Ishikawa (cell line): ENCODE results near the gene CD99L2.

Experiments
- CREB1 ChIP-seq: IDR thresholded peaks from 2 replicates; pipeline ENCODE4 v1.6.1; 2012; ENCODE audit warnings: low read depth
- EGR1 ChIP-seq: IDR thresholded peaks from 2 replicates; pipeline ENCODE4 v1.6.1; 2012
- RAD21 ChIP-seq: IDR thresholded peaks from 2 replicates; pipeline ENCODE4 v1.6.1; 2012; ENCODE audit warnings: low read depth
- TAF1 ChIP-seq: IDR thresholded peaks from 2 replicates; pipeline ENCODE4 v1.6.1; 2012; ENCODE audit warnings: low read depth, mild to moderate bottlenecking
- YY1 ChIP-seq: IDR thresholded peaks from 2 replicates; pipeline ENCODE4 v1.6.1; 2012; ENCODE audit warnings: low read depth
- ZBTB7A ChIP-seq: IDR thresholded peaks from 2 replicates; pipeline ENCODE4 v1.6.1; 2012; ENCODE audit warnings: low read depth
- TF ChIP-seq, protein P1 (sequence below): IDR thresholded peaks from 2 replicates; pipeline ENCODE4 v1.6.1; 2012

DNA sequence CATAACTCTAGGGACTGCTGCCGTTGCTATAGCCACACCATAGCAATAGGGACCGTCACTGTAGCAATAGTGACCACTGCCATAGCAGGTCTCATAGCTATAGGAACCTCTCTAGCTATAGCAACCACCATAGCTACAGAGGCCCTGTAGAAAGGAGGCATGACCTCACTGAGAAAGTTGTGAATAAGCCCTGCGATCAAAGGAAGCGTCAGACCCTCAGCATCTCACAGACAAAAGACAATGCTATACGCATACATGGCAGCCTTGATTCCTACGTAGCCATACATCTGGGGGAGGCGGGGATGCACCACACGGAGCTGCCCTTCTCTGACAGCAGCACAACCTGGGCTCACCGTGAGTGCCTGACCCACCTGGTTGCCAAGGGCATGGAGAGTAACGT, 116.8 kb downstream of the CD99L2 start:
- TF ChIP-seq TAF1 (no peak), RAD21 (no peak), EGR1 (no peak), YY1 (no peak), CREB1 (no peak), ZBTB7A (no peak)
- TF ChIP-seq, protein P1, sequence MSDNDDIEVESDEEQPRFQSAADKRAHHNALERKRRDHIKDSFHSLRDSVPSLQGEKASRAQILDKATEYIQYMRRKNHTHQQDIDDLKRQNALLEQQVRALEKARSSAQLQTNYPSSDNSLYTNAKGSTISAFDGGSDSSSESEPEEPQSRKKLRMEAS = no peak
